Mucosa of rectum (tissue), 2 donors: ENCODE results near the gene KRTAP10-5.
"Not testable (repeated sequence)": the region's sequence is repeated elsewhere in the genome, so short reads cannot be mapped to it uniquely, and the experiment has no call there.

ENCODE experiments used
- H3K27ac ChIP-seq, 2 donors: one replicate each; pipeline ENCODE4 v1.7.0; 2013; ENCODE audit warnings: inconsistent platforms in 2 of 2, low read depth in 2 of 2, low read length in 2 of 2
- H3K27me3 ChIP-seq, 2 donors: one replicate each; pipeline ENCODE4 v1.7.0; 2013; ENCODE audit warnings: low read length in 2 of 2; ENCODE audit not compliant: control insufficient read depth in 2 of 2, insufficient read depth in 2 of 2
- H3K36me3 ChIP-seq, 2 donors: one replicate each; pipeline ENCODE4 v1.7.0; 2013; ENCODE audit warnings: low read length in 2 of 2; ENCODE audit not compliant: control insufficient read depth in 2 of 2, insufficient read depth in 2 of 2
- H3K4me1 ChIP-seq, 2 donors: one replicate each; pipeline ENCODE4 v1.7.0; 2013; ENCODE audit warnings: low read length in 2 of 2, mild to moderate bottlenecking in 1 of 2; ENCODE audit not compliant: control insufficient read depth in 2 of 2, insufficient read depth in 2 of 2
- H3K4me3 ChIP-seq, 2 donors: one replicate each; pipeline ENCODE4 v1.7.0; 2013; ENCODE audit warnings: low read length in 2 of 2
- H3K9ac ChIP-seq, 2 donors: one replicate each; pipeline ENCODE4 v1.7.0; 2013; ENCODE audit warnings: low read length in 2 of 2, low read depth in 1 of 2, mild to moderate bottlenecking in 1 of 2
- H3K9me3 ChIP-seq, 2 donors: one replicate each; pipeline ENCODE4 v1.7.0; 2013; ENCODE audit warnings: low read length in 2 of 2; ENCODE audit not compliant: control insufficient read depth in 2 of 2
- donor health status: healthy.
- donor health status: Normal muscosa, but diverticular disease.

Gene KRTAP10-5

GRCh38 chr21:44590897-44591800 is 10.7 kb upstream of the KRTAP10-5 start:
- H3K9ac ChIP-seq, H3K9me3 ChIP-seq, H3K36me3 ChIP-seq, H3K4me1 ChIP-seq, H3K27ac ChIP-seq, H3K4me3 ChIP-seq: not testable (repeated sequence)
- H3K27me3 ChIP-seq = peaks cover 0 to 19% of the 10 kb centered on the region in 2 donors

- no peak overlapping the region for H3K4me3 ChIP-seq
These were observed 9.9 kb upstream of the KRTAP10-5 start for GRCh38 chr21:44590311-44590721.

GRCh38 chr21:44589586-44590305 is 9.3 kb upstream of the KRTAP10-5 start:
- Histone ChIP-seq H3K36me3 (no peaks in the 10 kb centered on the region), H3K9ac (no peak overlapping the region), H3K4me3 (no peak overlapping the region), H3K9me3 (no peaks in the 10 kb centered on the region), H3K4me1 (no peaks in the 10 kb centered on the region), H3K27ac (no peak overlapping the region), H3K27me3 (peaks cover 2 to 21% of the 10 kb centered on the region in 2 donors)

More at GRCh38 chr21:44590311-44590721, 9.9 kb upstream of the KRTAP10-5 start:
- no peaks in the 10 kb centered on the region for H3K4me1 ChIP-seq
- H3K27ac ChIP-seq = no peak overlapping the region
- no peak overlapping the region for H3K9ac ChIP-seq
- peaks cover 2 to 18% of the 10 kb centered on the region in 2 donors for H3K27me3 ChIP-seq
- H3K36me3 ChIP-seq = no peaks in the 10 kb centered on the region
- no peaks in the 10 kb centered on the region for H3K9me3 ChIP-seq

DNA sequence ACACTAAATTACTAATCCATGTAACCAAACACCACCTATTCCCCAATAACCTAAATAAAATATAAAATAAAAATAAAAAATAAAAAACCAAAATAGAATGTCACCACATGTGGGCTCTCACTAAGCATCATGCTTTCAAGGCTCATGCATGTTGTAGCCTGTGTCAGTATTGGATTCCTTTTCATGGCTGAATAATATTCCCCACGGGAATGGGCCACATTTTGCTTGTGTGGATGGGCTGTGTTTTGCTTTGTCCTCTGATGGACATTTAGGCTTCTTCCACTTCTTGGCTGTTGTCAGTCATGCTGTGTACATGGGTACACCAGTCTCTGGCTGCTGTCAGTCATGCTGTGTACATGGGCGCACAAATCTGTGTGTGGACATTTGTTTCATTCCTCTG is 8.7 kb upstream of the KRTAP10-5 start:
- Histone ChIP-seq H3K9ac (no peak overlapping the region), H3K4me3 (no peak overlapping the region), H3K4me1 (no peaks in the 10 kb centered on the region), H3K27ac (no peak overlapping the region), H3K36me3 (no peaks in the 10 kb centered on the region), H3K27me3 (peaks cover 2 to 21% of the 10 kb centered on the region in 2 donors), H3K9me3 (no peaks in the 10 kb centered on the region)

GRCh38 chr21:44585892-44586291 is 5.5 kb upstream of the KRTAP10-5 start:
- Histone ChIP-seq H3K9ac (no peak overlapping the region), H3K27me3 (peaks cover 2 to 5% of the 10 kb centered on the region in 2 donors), H3K4me3 (no peak overlapping the region), H3K36me3 (no peaks in the 10 kb centered on the region), H3K27ac (no peak overlapping the region), H3K4me1 (no peaks in the 10 kb centered on the region), H3K9me3 (peaks cover 0 to 2% of the 10 kb centered on the region in 2 donors)

DNA sequence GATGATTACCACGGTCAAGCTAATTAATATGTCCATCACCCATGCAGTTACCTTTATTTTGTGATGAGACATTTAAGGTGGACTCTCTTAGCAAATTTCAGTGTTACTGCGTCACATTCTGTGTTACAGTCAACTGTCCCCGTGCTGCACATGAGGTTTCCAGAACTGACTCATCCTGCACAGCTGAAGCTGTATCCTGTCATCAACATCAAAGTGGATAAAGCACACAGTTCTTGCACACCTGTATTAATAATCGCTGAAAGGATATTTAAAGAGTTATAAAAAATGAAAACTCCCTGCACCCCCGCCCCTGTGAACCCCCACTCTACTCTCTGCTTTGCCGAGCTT is 3.4 kb upstream of the KRTAP10-5 start:
- Histone ChIP-seq H3K27ac (no peak overlapping the region), H3K4me1 (peaks cover 0 to 6% of the 10 kb centered on the region in 2 donors), H3K36me3 (no peaks in the 10 kb centered on the region), H3K4me3 (no peak overlapping the region), H3K9ac (no peak overlapping the region), H3K9me3 (peaks cover 0 to 2% of the 10 kb centered on the region in 2 donors), H3K27me3 (peaks cover 2 to 5% of the 10 kb centered on the region in 2 donors)

DNA sequence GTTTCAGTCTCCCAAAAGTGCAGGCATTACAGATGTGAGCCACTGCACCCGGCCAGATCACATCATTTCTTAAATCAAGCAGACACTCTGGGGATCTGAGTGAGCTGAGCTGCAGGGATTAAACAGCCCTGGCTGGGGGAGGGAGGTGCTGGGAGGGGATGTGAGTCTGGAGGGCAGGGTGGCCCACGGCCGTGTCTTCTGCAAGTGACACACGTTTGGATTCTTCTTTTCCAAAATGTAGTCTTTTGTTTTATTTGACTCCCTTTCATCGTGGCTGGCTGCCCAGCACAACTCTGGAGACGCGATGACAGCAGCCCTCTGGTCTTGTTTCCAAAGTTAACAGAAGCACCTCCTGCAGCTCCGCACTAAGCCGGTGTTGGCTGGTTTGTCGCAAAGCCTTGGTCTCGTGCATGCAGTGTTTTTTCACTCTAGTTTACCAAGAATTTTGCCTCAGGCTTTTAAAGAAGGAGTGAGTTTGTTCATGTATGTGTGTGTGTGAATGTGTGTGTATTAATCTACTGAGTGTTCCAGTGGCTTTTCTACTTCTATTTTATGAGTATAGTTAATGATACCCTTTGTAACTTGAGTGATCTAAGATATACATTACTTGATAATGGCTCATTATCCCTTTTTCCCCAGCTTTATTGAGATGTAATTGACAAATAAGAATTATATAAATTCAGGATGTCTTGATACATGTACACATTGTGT is 2.8 kb upstream of the KRTAP10-5 start:
- H3K27ac ChIP-seq = no peak overlapping the region
- no peaks in the 10 kb centered on the region for H3K36me3 ChIP-seq
- H3K9me3 ChIP-seq = peaks cover 0 to 2% of the 10 kb centered on the region in 2 donors
- H3K4me1 ChIP-seq = peaks cover 0 to 6% of the 10 kb centered on the region in 2 donors
- H3K4me3 ChIP-seq = no peak overlapping the region
- H3K9ac ChIP-seq = no peak overlapping the region
- peaks cover 2 to 5% of the 10 kb centered on the region in 2 donors for H3K27me3 ChIP-seq

- Histone ChIP-seq H3K27ac (no peak overlapping the region), H3K9me3 (peaks cover 0 to 2% of the 10 kb centered on the region in 2 donors), H3K27me3 (peaks cover 2 to 5% of the 10 kb centered on the region in 2 donors), H3K9ac (no peak overlapping the region), H3K36me3 (no peaks in the 10 kb centered on the region), H3K4me3 (no peak overlapping the region), H3K4me1 (peaks cover 0 to 6% of the 10 kb centered on the region in 2 donors)
These were observed 1.7 kb upstream of the KRTAP10-5 start for GRCh38 chr21:44582055-44582454.

DNA sequence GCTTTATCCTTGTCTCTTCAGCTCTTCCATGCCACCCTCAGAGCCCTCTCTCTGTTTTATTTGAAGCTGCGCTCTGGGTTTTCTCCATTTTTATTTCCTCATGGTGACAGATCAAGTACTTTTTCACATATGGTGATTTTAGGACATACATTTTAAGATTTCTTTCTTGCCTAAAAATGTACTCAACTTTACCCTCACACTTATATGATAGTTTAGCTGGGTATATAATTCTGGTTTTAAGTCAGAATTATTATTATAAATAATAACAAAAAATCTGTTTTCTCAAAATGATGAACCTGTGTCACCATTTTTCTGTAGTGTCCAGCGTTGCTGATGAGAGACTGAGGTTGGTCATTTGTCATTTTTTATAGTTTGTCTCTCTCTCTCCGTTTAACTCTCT is 754 bp upstream of the KRTAP10-5 start:
- H3K4me3 ChIP-seq = no peak overlapping the region

DNA sequence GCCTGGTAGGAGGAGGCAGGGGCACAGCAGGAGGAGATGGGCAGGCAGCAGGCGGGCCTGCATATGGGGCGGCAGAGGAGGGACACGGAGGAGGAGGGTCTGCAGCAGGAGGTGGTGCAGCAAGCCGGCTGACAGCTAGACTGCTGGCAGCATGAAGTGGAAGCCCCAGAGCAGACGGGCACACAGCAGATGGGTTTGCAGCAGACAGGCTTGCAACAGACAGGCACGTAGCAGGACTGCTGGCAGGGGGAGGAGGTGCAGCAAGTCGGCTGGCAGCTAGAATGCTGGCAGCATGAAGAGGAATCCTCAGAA is 615 bp downstream of the KRTAP10-5 start:
- Histone ChIP-seq H3K27me3 (peaks cover 0 to 3% of the 10 kb centered on the region in 2 donors), H3K36me3 (no peaks in the 10 kb centered on the region), H3K27ac (no peak overlapping the region), H3K9ac (no peak overlapping the region), H3K4me1 (peaks cover 0 to 16% of the 10 kb centered on the region in 2 donors), H3K9me3 (peaks cover 0 to 2% of the 10 kb centered on the region in 2 donors), H3K4me3 (no peak overlapping the region)

More for the DNA sequence above, 754 bp upstream of the KRTAP10-5 start:
- H3K27me3 ChIP-seq = peaks cover 2 to 5% of the 10 kb centered on the region in 2 donors
- H3K27ac ChIP-seq = no peak overlapping the region
- H3K9me3 ChIP-seq = peaks cover 0 to 2% of the 10 kb centered on the region in 2 donors
- H3K9ac ChIP-seq = no peak overlapping the region
- peaks cover 0 to 6% of the 10 kb centered on the region in 2 donors for H3K4me1 ChIP-seq
- no peaks in the 10 kb centered on the region for H3K36me3 ChIP-seq
